HG03025 (cell line): ENCODE data around the gene FREM3.
"Not testable (repeated sequence)": the region's sequence is repeated elsewhere in the genome, so short reads cannot be mapped to it uniquely, and the experiment has no call there.

Experiments
- ATAC-seq: cut with Tn5 transposase; IDR thresholded peaks from one replicate; pipeline ENCODE4 v1.9.1; 2021; ENCODE audit warnings: mild to moderate bottlenecking, moderate library complexity; ENCODE audit not compliant: unreplicated experiment, low FRiP score

Gene FREM3

DNA sequence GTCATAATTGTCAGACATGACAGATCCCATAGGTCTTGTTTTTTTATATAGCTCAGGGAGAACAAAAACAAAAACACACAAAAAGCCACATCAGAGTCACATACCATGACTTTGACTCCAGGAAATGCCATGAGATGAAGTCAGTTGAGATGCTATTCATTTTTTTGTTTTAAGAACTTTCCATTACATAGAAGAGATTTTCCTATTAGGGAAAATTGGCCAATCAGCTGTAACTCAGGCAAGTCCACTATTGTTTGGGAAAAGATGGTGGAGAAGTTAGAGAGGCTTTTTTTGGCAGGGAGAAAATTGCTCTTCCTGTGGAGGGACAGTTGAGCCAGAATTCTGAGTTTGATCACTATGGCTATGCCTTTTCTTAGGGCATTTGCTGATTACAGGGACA is 114.4 kb downstream of the FREM3 start:
- ATAC-seq = no peak

- ATAC-seq = no peak
Measured at GRCh38 chr4:143585548-143585947, 114.9 kb downstream of the FREM3 start.

- no peak for ATAC-seq
Measured at GRCh38 chr4:143581331-143581946, 119.0 kb downstream of the FREM3 start.

DNA sequence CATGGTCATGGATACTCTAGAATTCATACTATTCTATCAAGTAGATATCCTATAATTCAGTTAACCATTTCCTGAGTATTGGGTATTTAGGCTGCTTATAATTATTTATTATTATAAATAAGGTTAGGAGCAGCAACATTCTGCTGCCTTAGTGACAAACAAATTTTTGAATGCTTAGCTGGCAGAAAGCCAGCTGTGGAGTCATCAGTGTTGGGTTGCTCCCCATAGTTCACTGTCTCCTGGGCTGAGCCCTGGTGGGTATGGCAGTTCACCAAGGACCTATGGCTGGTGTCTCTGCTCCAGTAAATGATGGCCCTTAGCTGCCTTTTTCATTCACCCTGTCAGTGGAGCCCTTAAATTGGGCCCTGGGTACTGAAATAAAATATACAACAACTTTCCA is 125.1 kb downstream of the FREM3 start:
- ATAC-seq = no peak

GRCh38 chr4:143564472-143564871 is 136.0 kb downstream of the FREM3 start:
- ATAC-seq = no peak

- ATAC-seq = peak; percentile 20
Measured at GRCh38 chr4:143559757-143560147, 140.7 kb downstream of the FREM3 start.

- peak; percentile 90 for ATAC-seq
Measured at GRCh38 chr4:143558823-143559756, 141.4 kb downstream of the FREM3 start.

DNA sequence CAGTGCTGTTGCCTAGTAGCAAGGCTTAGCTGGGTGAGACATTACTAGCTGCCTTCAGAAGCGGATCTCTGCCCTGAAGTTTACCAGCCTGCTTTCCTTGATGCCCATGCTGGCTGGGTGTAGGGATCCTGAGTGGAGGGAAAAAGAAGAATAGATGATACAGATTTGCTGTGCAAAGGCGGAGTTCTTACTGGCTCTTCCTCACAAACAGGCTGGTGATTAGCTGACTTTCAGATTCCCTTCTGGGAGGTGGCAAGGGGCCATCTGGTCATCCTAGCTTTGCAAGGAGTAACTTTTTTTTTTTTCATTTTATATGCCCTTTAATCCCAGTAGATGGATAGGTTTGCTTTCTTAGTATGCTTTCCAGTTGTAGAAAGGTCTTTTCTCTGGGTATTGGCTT is 142.2 kb downstream of the FREM3 start:
- ATAC-seq = no peak

- no peak for ATAC-seq
Measured at GRCh38 chr4:143555676-143556075, 144.8 kb downstream of the FREM3 start.

DNA sequence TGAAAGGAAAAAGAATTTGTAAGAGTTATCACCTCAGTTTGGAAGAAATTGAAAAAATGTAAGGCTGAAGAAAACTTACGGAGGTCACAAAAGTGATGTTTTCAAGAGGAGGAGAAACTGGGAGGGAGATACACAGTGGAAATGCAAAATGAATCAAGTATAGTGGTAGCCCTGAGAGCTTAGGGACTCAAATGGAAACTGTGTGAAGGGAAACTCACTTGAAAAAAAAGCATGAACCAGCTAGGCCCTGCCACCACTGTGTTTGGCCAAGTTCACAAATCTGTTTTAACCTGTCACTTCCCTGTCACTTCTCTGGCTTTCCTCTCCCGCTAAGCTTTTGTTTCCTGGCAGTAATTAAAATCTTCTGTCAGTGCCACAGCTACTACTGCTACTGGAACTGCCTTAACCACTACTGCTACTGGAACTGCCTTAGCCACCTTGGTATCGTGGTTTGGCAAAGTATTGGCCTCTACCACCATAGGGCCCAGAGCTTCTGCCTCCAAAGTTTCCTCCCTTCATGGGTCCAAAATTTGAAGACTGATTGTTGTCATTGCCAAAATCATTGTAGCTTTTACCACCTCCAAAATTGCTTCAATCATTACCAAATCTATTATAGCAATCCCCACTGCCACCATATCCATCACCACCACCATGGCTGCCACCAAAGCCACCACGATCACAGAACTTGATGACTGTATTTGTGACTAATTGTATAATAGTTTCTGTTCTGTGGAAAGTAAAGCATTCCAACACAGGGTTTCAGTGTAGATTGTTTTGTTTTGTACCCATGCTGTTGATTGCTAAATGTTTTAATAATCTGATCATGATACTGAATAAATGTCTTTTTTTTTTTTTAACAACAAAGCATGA is 145.5 kb downstream of the FREM3 start:
- peak; percentile 63 for ATAC-seq

DNA sequence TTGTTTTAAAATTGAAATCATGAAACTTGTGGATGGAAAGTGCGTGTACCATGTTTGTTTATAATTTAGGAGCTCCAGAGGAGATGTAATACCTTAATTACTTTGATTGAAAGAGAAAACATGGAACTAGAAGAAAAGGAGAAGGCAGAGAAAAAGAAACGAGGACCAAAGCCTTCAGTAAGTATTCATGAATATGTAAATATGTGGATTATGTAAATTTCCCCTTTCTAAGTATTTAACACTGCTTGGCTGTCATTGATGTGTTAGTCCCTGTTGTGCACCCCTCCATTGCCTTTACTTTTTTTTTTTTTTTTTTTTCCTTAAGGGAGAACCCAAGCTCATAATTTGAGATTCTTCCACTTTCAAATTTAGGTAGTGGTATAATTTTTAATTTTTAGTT is 150.5 kb downstream of the FREM3 start:
- no peak for ATAC-seq

GRCh38 chr4:143539670-143540023 is 160.8 kb downstream of the FREM3 start:
- no peak for ATAC-seq

GRCh38 chr4:143538979-143539669 is 161.4 kb downstream of the FREM3 start:
- no peak for ATAC-seq

DNA sequence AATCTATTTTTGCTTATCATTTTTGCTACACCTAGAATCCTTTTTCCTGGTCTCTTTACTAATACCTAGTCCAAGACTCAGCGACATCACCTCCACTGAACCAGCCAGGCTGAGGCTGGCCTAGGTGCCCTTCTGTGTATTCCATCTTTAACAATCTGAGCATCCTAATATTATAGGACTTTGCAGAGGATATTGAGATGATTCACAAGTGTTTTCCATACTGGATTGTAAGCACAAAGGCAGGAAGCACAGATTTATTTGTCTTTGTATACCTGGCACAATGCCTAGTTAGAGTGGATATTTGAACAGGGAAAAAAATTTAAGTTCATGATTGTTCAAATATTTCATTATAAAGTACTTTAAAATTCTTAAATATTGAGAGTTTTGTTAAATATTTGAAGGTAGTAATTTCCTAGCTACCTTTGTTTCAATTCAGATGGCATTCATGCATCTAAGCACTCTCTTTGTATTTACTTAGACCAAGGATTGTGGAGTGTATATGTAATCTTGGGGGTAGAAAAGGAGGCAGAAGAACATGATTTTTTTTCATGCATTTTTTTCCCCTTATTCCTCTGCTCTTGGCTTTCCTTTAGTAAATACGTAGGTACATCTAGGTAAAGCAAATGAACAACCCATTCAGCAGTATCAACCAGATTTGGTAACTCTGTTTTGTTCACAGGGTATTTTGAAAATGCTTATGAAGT is 168.5 kb downstream of the FREM3 start:
- no peak for ATAC-seq

- no peak for ATAC-seq
Measured at GRCh38 chr4:143531380-143531779, 169.1 kb downstream of the FREM3 start.

DNA sequence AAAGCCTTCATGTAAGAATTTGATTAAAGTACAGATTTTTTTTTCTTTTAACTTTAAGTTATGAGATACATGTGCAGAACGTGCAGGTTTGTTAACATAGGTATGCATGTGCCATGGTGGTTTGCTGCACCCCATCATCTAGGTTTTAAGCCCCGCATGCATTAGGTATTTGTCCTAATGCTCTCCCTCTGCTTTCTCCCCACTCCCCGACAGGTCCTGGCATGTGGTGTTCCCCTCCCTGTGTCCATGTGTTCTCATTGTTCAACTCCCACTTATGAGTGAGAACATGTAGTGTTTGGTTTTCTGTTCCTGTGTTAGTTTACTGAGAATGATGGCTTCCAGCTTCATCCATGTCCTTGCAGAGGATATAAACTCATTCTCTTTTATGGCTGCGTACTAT is 172.4 kb downstream of the FREM3 start:
- ATAC-seq = not testable (repeated sequence)
